ENCODE data around the gene PLPP2. TPM values are rescaled to one million over a fixed set of nuclear protein-coding genes. Genes with fewer than 3 reads are reported as not detected.

The PLPP2 gene
- total RNA-seq, 6 donors from 2014 or later: 7.1 to 50.1 (median 16.7) TPM

DNA sequence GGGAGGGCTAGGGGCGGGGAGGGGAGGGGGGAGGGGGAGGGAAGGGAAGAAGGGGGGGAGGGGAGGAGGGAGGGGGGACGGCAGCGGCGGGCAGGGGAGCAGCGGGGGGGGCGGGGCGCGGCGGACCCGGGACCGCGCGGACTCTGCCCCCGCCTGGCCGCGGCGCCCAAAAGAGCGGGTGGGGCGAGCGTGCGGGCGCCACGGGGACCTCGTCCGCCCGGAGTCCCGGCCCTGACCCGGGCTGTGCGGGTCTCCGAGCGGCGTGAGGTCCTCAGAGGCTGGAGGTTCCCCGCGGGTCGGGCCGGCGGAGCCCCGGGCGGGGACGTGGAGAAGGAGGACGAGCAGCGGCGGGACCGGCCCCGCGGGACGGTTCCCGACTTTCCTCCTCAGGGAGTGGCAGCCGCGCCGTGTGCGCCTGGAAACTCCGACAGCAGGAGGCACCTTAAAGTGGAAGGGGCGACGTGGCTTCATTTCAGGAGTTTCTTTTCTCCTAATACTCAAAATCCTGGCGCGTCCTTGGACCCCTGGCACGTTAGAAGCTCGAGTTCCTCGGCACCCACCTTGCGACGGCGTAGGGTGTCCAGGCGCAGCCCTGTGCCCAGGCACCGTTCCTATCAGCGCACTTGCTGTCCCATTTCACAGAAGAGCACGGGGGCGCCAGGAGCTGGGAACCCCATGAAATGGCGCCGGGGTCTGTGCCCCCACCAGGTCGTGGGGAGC lies 518 bp upstream of the PLPP2 start:
- DNase-seq (no peak), ATAC-seq (ENCODE audit: low FRiP score in 2 of 2) (no peak)
- Histone ChIP-seq H3K36me3 (no peaks in the 10 kb centered on the region), H3K27me3 (peaks cover 0 to 30% (median 13%) of the 10 kb centered on the region in 4 donors), H3K9me3 (no peaks in the 10 kb centered on the region), H3K4me1 (peaks cover 31 to 51% (median 38%) of the 10 kb centered on the region in 4 donors), H3K27ac (peak overlapping the region in 2 of 4 donors; percentile 61 to 68), H3K4me3 (peak overlapping the region in 3 of 4 donors; percentile 27 to 33 (median 30))
- no peak for TF ChIP-seq POLR2AphosphoS5 (IDR thresholded peaks at IDR 0.05)
- TF ChIP-seq, protein P1, sequence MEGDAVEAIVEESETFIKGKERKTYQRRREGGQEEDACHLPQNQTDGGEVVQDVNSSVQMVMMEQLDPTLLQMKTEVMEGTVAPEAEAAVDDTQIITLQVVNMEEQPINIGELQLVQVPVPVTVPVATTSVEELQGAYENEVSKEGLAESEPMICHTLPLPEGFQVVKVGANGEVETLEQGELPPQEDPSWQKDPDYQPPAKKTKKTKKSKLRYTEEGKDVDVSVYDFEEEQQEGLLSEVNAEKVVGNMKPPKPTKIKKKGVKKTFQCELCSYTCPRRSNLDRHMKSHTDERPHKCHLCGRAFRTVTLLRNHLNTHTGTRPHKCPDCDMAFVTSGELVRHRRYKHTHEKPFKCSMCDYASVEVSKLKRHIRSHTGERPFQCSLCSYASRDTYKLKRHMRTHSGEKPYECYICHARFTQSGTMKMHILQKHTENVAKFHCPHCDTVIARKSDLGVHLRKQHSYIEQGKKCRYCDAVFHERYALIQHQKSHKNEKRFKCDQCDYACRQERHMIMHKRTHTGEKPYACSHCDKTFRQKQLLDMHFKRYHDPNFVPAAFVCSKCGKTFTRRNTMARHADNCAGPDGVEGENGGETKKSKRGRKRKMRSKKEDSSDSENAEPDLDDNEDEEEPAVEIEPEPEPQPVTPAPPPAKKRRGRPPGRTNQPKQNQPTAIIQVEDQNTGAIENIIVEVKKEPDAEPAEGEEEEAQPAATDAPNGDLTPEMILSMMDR (IDR thresholded peaks at IDR 0.05): no peak
- no peak for TF ChIP-seq POLR2A (IDR thresholded peaks at IDR 0.05)
- TF ChIP-seq EP300 (IDR thresholded peaks at IDR 0.05): no peak
- WGBS, 2 donors: 42 to 71% methylated on average over 16 to 42 of the region's 71 CpGs

DNA sequence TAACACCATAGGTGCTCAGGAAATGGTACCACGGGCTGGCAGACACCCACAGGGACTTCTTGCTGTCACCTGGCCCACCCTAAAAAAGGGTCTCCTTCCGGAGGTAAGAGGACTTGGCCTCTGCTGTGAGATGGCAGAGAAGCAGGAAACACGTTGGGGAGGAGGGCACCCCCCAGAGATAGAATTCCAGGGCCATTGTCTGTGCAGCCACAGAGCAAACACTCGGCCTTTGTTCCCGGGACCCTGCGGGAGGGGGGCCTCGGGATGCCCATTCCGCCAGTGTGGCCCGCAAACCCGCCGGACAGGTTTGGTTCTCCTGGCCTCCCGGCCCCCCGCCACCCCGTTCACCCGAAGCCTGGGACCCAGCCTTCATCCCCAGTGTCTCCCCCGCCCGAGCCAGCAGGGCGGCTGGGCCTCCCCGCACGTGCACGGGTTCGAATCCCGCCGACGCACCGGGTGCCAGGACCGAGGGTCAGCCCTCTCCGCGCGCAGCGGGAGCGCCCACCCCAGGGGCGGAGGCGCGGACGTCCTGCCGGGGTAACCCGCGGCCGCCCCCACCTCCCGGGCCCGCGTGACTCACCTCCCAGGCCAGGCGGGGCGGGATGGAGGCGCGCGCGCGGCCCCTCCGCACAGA lies 714 bp downstream of the PLPP2 start:
- Histone ChIP-seq H3K27ac (peak overlapping the region; percentile 5 to 80 (median 48)), H3K4me3 (peak overlapping the region; percentile 41 to 48 (median 46)), H3K9me3 (no peaks in the 10 kb centered on the region), H3K27me3 (peaks cover 0 to 30% (median 13%) of the 10 kb centered on the region in 4 donors), H3K4me1 (peaks cover 24 to 42% (median 28%) of the 10 kb centered on the region in 4 donors), H3K36me3 (no peaks in the 10 kb centered on the region)
- peak; percentile 9 to 22 for ATAC-seq (ENCODE audit: low FRiP score in 2 of 2)
- TF ChIP-seq POLR2AphosphoS5 (IDR thresholded peaks at IDR 0.05): peak in 1 of 2 donors; percentile 10
- TF ChIP-seq EP300 (IDR thresholded peaks at IDR 0.05): no peak
- peak; percentile 66 to 87 for DNase-seq
- 2 to 13% methylated on average over 2 to 35 of the region's 51 CpGs for WGBS, 2 donors

DNA sequence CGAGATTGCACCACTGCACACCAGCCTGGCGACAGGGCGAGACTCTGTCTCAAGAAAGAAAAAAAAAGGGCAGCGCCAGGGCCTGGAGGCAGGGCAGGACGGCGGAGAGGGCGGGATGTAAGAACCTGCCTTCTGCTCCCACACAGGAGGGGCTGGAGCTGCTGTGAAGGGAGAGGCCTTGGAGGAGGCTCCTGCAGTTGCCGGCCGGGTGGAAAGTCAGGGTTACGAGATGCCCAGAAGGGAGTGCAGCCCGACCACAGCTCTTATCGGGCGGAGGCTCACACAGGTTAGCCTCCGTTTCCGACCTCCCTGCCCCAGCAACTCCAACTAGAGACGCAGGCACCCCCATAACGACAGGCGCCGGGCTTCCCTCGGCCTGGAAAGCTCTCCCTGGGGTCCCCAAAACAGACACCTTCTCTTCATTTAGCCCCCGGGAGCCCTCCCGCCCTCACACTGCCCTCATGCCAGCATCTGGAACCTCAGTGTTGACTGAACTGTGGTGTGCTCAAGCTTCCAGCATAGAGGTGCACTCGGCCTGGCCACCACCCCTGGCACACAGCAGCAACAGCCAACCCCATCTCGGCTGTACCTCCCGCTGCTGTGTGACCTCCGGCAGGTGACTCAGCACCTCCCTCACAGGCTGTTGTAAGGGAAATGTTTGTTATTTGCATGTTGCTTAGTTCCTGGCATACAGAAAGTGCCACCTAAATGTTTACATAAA lies 1.4 kb downstream of the PLPP2 start:
- ATAC-seq (ENCODE audit: low FRiP score in 2 of 2): peak in 1 of 2 donors; percentile 62

DNA sequence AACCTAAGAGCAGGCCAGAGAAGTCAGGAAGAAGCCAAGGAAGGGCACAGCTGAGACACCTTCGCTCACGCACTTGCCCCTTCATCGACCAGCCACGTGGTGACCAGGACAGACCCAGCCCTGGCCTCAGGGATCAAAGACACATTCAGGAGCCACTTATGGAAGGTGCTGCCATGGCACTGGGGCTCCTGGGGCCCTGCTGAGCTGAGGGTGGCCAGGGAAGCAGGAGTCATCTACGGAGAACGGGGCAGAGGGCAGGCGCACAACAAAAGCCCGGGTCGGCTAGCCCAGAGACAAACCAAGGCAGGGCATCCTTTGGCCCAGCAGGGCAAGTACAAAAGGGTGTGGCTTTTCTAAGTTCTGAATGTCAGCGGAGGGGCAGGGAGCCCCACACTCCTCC lies 2.3 kb downstream of the PLPP2 start:
- TF ChIP-seq POLR2AphosphoS5 (IDR thresholded peaks at IDR 0.05): no peak
- TF ChIP-seq, protein P1 (IDR thresholded peaks at IDR 0.05): no peak
- no peak for TF ChIP-seq POLR2A (IDR thresholded peaks at IDR 0.05)
- TF ChIP-seq EP300 (IDR thresholded peaks at IDR 0.05): no peak
- DNase-seq (peak in 1 of 2 donors; percentile 53), ATAC-seq (ENCODE audit: low FRiP score in 2 of 2) (no peak)
- Histone ChIP-seq H3K4me1 (peaks cover 10 to 26% (median 12%) of the 10 kb centered on the region in 4 donors), H3K4me3 (no peak overlapping the region), H3K27me3 (peaks cover 0 to 30% (median 11%) of the 10 kb centered on the region in 4 donors), H3K9me3 (no peaks in the 10 kb centered on the region), H3K27ac (peak overlapping the region in 1 of 4 donors; percentile 80), H3K36me3 (no peaks in the 10 kb centered on the region)
- 84 to 86% methylated on average over 10 of the region's 10 CpGs for WGBS, 2 donors

More for the DNA sequence above, 1.4 kb downstream of the PLPP2 start:
- Histone ChIP-seq H3K4me1 (peaks cover 17 to 35% (median 21%) of the 10 kb centered on the region in 4 donors), H3K27ac (peak overlapping the region in 3 of 4 donors; percentile 5 to 80 (median 73)), H3K27me3 (peaks cover 0 to 30% (median 12%) of the 10 kb centered on the region in 4 donors), H3K4me3 (peak overlapping the region in 1 of 4 donors; percentile 41), H3K9me3 (no peaks in the 10 kb centered on the region), H3K36me3 (no peaks in the 10 kb centered on the region)
- TF ChIP-seq POLR2AphosphoS5 (IDR thresholded peaks at IDR 0.05) (no peak), EP300 (IDR thresholded peaks at IDR 0.05) (no peak), POLR2A (IDR thresholded peaks at IDR 0.05) (no peak)
- TF ChIP-seq, protein P1 (IDR thresholded peaks at IDR 0.05): no peak
- peak in 1 of 2 donors; percentile 66 for DNase-seq
- WGBS, 2 donors: 56 to 62% methylated on average over 15 to 26 of the region's 26 CpGs

All from upper lobe of left lung (tissue), 6 donors.